C4-2B (cell line): ENCODE data around the gene PLOD2.

ENCODE experiments used
- CTCF ChIP-seq: fragments of 450-650 bp; conservative IDR thresholded peaks from 2 replicates; pipeline ENCODE4 v1.5.1; 2017; ENCODE audit warnings: mild to moderate bottlenecking
- ZFX ChIP-seq: fragments of 450-650 bp; IDR thresholded peaks from 2 replicates; pipeline ENCODE4 v1.6.1; 2017

GRCh38 chr3:146159037-146159436 lies 1.9 kb downstream of the PLOD2 start:
- TF ChIP-seq CTCF (no peak), ZFX (no peak)
